ENCODE data around the gene KHK.

Gene KHK

GRCh38 chr2:27082773-27083409 lies 3.7 kb upstream of the KHK start:
- no peak for DNase-seq (ENCODE audit: low read depth)

- DNase-seq (ENCODE audit: low read depth) = no peak
Measured at GRCh38 chr2:27083410-27084296, 2.9 kb upstream of the KHK start.

GRCh38 chr2:27084297-27085061 lies 2.1 kb upstream of the KHK start:
- no peak for DNase-seq (ENCODE audit: low read depth)

- DNase-seq (ENCODE audit: low read depth) = no peak
Measured at GRCh38 chr2:27085062-27085672, 1.4 kb upstream of the KHK start.

DNA sequence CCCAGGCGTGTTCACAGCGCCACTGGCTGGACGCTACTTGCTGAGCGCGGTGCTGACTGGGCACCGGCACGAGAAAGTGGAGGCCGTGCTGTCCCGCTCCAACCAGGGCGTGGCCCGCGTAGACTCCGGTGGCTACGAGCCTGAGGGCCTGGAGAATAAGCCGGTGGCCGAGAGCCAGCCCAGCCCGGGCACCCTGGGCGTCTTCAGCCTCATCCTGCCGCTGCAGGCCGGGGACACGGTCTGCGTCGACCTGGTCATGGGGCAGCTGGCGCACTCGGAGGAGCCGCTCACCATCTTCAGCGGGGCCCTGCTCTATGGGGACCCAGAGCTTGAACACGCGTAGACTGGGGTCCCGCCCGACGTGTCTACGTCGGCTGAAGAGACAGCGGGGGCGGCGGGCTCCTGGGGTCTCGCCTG lies 891 bp upstream of the KHK start:
- peak; percentile 80 for DNase-seq (ENCODE audit: low read depth)

DNA sequence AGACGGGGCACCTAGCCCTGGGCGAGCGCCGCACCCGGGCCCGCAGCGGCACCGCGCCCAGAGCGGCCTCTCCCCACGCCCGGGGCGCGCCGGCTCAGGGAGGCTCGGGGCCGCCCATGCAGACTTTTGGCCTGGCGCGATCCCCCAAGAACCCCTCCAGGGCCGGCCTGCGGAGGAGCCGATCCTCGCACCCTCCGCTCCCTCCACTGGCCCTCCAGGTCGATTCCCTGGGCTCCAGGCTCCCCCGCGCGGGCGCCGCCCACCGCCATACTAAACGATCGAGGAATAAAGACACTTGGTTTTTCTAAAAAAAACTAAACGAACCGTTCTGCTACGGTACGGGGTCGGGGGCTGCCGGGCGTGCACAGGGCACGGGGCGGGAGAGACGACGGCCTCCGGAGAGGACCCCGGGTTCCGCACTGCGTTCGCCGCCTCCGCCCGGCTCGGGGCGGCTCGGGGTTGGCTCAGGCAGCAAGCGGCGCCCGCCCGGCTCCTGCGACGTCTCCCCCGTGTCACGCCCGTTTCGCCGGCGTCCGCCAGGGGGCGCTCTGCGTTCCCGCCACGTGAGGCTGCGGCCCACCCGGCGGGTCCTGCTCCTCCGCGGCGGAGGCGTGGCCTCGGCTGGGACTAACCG lies 365 bp upstream of the KHK start:
- peak; percentile 87 for DNase-seq (ENCODE audit: low read depth)

DNA sequence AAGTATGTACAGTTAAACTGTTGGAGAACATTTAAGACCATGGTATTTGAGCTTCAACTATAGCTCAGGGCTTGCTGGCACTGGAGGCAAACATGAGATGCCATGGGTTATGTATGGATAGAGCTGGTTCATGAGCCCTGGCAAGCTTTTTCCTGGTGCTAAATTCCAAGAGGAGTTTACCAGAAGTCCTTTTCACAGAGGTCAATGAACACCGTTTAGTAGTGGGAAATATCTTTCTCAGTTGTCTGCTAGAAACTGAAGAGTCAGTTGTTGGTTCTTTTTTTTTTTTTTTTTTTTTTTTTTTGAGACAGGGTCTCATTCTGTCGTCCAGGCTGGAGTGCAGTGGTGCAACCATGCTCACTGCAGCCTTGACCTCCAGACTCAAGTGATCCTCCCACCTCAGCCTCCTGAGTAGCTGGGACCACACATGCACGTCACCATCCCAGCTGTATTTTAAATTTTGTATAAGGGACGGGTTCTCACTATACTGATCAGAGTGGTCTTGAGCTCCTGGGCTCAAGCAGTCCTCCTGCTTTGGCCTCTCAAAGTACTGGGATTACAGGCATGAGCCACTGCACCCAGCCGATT lies 1.3 kb downstream of the KHK start:
- DNase-seq (ENCODE audit: low read depth) = no peak

DNA sequence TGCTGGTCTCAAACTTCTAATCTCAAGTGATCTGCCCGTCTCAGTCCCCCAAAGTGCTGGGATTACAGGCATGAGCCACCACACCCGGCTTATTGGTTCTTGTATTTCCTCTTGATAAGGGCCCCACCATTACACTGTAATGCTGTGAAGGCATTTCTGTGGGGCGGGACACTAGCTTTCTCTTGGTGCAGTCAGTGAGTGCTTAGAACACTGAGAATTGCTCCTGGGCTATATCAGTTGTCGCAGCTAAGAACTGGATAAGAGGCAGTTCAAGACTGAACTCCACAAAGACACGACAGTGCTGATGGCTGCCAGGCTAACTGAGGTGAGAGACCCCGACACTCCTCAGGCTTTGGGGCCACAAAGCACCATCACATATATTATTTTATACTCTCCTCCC lies 2.1 kb downstream of the KHK start:
- no peak for DNase-seq (ENCODE audit: low read depth)

DNA sequence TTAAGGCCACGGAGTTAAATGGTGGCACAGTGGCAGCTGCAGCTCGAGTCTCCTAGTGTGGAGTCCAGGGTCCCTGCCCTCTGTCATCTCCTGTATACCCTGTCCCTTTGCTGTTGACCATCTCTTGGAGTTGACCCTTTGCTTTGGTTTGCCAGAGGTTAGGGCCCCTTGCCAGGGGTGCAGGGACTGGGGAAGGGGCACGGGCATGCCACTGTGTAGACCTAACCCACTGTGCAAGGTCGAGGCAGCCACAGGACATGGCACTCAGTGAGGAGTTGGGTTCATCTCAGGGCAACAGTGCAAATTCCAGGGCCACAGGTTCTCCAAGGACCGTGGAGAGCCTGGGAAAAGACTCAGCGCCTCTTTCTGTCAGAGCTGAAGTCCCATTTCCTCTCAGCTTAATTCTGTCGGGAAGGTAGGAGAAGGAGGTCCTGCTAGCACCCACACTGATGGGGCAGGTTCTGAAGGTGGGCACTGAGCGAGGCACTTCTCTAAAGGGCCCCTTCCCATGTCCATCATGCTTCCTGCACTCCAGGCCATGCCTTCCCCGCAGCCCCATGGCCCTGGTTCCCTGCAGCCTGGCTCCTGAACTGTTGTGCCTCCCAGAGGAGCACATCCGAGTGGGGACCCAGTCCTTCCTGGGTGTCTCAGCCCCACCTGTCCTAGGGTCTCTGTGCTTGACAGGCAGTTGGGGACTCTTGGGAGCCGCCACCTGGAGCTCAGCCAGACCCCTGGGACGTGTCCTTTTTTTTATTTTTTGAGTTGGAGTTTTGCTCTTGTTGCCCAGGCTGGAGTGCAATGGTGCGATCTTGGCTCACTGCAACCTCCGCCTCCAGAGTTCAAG lies 2.8 kb downstream of the KHK start:
- no peak for DNase-seq (ENCODE audit: low read depth)

DNA sequence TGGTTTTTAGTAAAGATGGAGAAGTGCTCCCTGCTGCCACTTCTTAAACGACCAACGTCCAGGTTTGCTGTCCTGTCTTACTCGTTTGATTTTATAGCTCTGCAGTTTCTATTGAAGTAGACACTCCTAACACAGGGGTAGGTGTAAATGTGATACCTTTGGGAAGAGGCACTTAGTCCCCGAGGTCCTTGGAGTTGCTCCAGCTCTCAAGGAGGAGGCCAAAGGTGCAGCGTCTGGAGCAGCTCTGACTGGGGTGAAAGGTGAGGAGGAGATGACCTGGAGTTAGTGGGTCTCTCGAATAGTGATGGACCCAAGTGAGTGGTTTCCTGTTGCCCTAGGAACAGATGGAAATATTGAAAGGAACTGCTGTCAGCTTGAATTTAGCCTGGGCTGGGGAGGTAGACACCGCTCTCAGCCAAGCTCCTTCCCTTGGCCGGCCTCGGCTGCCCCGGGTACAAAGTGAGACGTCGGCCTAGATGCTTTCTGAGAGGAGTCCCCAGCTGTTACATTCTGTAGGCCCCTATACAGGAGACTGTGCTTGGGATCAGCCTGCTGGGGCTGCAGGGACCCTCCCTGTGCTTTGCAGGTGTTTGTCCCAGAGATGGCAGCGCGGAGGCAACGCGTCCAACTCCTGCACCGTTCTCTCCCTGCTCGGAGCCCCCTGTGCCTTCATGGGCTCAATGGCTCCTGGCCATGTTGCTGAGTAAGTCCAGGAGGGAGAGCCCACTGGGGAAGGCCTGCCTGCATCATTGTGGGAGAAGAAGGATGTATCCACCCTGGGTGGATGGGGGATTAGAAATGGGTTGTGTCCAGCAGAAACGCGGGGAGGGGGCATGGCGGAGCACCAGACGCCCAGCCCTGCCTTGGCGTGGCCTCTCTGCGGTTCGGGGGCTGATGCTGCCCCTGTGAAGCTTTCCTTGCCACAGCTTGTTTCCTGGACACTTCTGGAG lies 5.4 kb downstream of the KHK start:
- no peak for DNase-seq (ENCODE audit: low read depth)

DNA sequence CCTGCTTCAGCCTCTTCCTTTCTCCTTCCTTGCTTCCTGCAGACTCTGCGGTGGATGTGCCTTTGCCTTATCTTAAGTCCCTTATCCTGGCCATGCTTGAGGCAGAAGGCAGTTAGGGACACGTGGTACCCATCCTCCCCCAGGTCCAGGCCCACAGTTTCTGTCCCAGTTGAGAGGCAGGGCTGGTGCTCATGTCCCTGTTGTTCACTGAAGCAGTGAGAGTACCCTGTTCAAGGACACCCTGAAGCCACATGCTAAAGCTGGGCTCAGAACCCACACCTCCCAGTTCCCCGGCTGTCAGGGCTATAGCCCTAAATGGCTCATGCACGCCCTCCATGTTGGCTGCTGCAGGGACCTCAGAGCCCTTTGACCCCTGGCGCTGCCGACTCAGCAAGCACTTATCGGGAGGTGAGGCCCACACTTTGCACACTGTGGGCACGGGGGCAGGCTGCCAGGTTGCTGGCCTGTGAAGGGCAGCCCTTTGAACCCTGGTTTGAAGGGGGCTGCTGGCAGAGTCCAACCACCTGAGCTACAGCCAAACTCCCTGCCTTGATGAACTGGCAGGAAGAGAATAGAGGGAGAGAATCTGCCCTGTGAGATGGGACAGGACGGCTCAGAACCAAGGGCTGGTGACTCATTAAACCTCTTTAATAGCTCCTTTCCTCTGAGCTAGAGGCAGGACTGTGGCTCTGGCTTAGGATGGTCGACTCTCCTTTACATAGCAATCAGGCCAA lies 6.3 kb downstream of the KHK start:
- DNase-seq (ENCODE audit: low read depth) = no peak

DNA sequence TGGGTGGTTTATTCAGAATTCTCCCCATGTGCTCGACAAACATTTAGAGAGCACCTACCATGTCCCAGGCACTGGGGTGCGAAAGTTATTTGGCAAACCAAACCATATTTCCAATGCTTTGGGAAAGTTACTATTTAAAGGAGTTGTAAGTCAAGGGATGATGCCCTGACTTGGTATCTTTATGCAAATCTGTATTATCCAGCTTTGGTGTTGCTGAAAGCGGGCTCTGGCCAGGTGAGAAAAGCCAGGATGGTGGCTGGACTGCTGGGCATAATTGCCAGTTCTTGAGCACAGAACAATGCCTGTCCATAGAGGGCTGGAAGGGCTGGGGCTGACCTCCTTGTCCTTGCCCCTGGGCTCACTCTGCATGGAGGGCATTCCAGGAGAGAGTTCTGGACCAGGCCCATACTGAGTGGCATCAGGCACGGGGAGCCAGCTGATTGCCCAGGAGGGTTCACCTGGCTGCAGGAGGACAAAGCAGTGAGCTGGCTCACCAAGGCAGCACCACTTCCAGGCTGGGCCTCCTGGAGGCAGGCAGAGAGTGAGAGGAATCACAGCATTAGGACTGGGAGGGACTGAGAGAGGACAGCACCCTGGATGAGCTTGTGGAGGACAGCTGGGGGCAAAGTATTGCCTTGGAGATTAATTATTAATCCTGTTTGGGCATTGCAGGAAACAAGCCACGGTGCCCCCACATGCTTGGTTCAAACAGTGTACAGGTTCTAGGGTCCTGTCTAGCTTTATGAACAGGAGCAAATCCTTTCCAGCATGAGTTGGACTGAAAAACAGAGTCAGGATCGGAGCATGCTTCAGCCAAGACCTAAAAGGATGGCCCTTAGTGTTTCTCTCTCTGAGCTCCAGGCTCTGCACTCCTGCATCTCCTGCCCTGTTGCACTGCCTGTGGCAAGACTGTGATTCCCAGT lies 7.1 kb downstream of the KHK start:
- no peak for DNase-seq (ENCODE audit: low read depth)

DNA sequence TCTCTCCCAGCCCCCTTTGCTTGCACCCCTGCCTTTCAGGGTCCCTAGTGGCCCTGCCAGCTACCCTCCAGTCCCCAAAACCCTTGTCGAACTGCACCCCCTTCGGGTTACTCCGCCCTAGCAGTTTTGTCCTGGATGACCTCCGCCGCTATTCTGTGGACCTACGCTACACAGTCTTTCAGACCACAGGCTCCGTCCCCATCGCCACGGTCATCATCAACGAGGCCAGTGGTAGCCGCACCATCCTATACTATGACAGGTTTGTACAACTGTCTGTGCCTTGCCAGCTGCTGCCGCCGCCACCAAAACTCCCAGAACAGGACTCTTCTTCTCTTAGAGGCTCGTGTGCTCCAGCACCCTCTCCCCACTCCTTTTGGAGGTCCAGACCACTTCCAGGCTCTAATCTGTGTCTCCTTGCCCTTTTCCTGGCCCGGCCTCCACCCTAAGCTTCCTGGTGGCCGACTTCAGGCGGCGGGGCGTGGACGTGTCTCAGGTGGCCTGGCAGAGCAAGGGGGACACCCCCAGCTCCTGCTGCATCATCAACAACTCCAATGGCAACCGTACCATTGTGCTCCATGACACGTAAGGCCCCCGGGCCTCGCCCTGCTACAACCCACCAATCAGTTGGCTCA lies 7.9 kb downstream of the KHK start:
- DNase-seq (ENCODE audit: low read depth) = no peak

GRCh38 chr2:27095427-27095744 lies 8.8 kb downstream of the KHK start:
- DNase-seq (ENCODE audit: low read depth) = no peak

DNA sequence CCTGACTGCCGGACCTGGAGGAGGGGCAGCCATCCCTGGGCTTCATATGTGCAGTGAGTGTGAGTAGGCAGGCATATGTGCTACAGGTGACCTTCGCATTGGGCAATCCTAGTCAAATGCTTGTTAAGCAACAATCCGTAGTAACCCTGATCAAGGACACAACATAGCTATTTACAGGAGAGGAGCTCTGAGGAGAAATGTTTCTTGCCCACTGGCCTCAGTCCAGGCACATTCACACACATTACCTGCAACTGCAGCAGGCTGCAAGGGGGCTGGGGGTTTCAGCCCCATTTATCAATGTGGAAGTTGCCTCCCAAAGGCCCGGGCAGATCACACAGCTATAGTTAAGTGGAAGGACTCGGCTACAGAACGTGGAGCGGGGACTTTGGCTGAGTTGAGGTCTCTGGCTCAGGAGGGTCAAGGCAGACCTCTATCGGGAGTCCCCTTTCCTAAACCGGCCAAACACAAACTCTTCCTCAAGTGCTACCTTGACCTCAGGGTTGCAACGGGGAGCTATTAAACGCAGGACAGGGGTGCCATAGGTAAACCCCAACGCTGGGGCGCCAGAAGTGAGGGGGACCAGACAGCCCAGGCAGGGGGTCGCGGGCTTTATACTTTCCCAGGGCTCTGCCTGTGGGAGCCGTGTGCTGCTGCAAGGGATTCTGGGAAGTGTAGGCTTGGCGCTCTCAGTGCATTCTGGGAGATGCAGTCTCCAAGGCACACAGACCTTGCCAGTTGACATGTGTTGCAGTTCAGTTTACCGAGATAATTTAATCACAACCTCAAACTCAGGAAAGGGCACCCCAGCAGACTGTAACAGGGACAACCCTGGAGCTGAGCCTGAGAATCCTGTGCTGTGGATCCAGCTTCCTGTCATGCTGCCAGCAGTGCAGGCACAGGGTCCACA lies 9.4 kb downstream of the KHK start:
- peak; percentile 58 for DNase-seq (ENCODE audit: low read depth)

DNA sequence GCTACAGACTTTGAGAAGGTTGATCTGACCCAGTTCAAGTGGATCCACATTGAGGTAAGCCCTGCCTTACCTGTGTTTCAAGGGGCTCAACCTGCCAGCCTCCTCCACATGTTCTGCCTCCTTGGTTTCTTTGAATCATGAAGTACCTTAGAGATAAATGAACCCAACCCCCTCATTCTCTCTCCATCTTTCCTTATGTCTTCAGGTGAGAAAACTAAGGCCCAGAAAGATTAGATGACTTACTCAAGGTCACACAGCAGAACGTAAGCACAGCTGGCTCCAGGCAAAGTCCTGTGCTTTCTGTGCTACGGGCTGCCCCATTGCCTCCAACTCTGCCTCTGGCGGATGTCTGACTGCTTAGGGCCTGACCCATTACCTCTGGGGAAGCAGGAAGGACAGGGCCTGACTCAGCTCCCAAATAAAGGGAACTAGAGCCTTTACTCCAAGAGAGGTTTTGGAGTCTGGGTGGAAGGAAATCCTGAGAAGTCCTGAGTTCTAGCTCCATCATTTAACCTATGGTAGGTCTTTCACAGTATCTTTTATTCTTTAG lies 10.3 kb downstream of the KHK start:
- DNase-seq (ENCODE audit: low read depth) = no peak

Data from fibroblast of gingiva (primary cell).